Activated T-helper 17 cell treated with anti-CD3 and anti-CD28 coated beads, Interleukin-2, amount 50 U/mL, for 72 hours (primary cell): ENCODE results near the gene FAF1. TPM values are rescaled to one million over a fixed set of nuclear protein-coding genes. Genes with fewer than 3 reads are reported as not detected.

Experiments
- total RNA-seq, 2 donors: library from RNA; stranded (reverse); gene quantifications; one replicate each; pipeline ENCODE4 v1.2.3, GENCODE V29; 2022

The FAF1 gene
- total RNA-seq, 2 donors from 2014 or later, result 55.5 to 69.7 TPM

Other genes with a start within 250 kb of the FAF1 start
- 10 to 100 TPM in 1 of 2 donors, 1 to 10 TPM in 1; 8.3 to 16.2 TPM for gene CDKN2C, start 10.0 kb upstream of the FAF1 start, total RNA-seq
- gene C1orf185, start 142.0 kb upstream of the FAF1 start, total RNA-seq, result not detected